Endometrial microvascular endothelial cells (primary cell): ENCODE results near the gene TNS2. TPM values are rescaled to one million over a fixed set of nuclear protein-coding genes. Genes with fewer than 3 reads are reported as not detected.

Source experiments
- in situ Hi-C: cut with HindIII; loops from 2 replicates; pipeline ENCODE4 v1.10.0; 2017; ENCODE audit warnings: low sequenced_read_pairs, low pct_unique_long_range_greater_than_20kb; ENCODE audit errors: inconsistent ontology term
- total RNA-seq: library from RNA; depleted of rRNA; stranded (reverse); fragments of >200 nt; gene quantifications from one replicate; pipeline ENCODE4 v1.2.3, GENCODE V29; 2015; ENCODE audit errors: inconsistent ontology term

The TNS2 gene
- total RNA-seq, 1 donor from 2014 or later: 43.2 TPM

DNA sequence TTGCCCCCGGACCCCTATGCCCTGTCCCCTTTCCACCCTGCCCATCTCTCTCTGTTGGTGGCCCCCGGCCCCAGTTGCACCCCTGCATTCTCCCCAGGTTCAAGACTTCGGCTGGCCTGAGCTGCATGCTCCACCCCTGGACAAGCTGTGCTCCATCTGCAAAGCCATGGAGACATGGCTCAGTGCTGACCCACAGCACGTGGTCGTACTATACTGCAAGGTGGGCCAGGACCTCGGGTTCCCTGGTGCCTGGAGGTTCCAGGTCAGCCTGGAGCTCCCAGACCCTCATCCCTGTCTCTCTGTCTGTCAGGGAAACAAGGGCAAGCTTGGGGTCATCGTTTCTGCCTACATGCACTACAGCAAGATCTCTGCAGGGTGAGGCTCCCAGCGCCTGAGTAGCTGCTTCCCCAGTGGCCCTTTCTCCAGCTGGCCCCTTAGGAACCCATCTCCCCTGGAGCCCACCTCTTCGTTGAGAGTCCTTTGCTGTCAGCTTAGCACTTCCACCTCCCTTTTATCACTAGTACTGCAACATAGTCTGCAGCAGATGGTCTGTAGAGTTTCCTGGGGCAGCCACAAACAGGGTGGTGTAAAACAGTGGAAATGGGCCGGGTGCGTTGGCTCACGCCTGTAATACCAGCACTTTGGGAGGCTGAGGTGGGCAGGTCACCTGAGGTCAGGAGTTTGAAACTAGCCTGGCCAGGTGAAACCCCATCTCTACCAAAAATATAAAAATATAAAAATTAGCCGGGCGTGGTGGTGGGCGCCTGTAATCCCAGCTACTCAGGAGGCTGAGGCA is 5.8 kb downstream of the TNS2 start:
- in situ Hi-C loops: no loop called here

DNA sequence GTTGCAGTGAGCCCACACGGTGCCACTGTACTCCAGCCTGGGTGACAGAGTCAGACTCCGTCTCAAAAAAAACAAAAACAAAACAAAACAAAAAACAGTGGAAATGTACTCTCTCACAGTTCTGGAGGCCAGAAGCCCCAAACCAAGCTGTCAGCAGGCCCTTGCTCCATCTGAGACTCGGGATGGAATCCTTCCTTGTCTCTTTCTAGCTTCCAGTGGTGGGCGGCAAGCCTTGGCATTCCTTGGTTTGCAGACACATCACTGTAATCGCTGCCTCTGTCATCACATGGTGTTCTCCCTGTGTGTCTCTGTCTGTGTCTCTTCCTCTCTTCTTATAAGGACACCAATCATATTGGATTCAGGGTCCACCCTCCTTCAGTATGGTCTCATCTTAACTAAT is 6.4 kb downstream of the TNS2 start:
- in situ Hi-C loops: no loop called here

DNA sequence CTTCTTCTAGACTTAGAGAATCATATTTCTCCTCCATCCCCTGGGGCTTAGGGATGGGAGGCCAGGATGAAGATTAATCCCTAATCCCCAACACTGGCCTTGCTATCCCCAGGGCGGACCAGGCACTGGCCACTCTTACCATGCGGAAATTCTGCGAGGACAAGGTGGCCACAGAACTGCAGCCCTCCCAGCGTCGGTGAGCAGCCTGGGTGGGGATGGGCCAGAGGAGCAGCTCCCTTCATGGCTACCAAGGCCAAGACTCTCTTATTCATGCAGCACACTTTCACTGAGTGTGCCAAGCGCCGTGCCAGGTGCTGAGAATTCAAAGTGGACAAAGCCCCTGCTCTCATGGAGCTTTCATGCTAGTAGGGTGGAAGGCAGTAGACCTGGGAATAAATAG is 7.0 kb downstream of the TNS2 start:
- in situ Hi-C loops: no loop called here

DNA sequence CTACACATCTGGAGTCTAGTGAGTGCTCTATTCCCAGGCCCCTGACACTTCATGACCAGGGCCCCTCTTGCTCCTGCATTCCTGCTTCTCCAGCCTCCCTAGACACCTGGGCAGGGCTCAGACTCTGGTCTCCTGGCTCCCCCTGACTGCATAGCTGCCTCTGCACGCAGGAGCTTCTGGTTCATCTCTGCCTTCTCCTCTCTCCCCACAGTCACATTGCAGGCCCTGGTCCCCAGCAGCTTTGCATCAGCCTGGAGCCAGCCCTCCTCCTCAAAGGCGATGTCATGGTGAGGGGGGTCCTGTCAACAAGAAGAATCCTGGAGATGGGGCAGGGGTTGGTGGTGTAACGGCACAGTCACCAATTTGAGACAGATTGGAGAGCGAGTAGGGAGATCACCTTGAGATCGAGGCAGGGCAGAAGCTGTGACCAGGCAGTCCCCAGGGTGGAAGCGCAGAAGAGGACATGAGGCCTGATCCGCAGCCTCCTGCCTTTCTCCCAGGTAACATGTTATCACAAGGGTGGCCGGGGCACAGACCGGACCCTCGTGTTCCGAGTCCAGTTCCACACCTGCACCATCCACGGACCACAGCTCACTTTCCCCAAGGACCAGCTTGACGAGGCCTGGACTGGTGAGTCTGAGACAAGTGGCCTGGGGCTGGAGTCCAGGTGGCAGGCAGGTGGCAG is 8.1 kb downstream of the TNS2 start:
- in situ Hi-C loops: no loop called here

DNA sequence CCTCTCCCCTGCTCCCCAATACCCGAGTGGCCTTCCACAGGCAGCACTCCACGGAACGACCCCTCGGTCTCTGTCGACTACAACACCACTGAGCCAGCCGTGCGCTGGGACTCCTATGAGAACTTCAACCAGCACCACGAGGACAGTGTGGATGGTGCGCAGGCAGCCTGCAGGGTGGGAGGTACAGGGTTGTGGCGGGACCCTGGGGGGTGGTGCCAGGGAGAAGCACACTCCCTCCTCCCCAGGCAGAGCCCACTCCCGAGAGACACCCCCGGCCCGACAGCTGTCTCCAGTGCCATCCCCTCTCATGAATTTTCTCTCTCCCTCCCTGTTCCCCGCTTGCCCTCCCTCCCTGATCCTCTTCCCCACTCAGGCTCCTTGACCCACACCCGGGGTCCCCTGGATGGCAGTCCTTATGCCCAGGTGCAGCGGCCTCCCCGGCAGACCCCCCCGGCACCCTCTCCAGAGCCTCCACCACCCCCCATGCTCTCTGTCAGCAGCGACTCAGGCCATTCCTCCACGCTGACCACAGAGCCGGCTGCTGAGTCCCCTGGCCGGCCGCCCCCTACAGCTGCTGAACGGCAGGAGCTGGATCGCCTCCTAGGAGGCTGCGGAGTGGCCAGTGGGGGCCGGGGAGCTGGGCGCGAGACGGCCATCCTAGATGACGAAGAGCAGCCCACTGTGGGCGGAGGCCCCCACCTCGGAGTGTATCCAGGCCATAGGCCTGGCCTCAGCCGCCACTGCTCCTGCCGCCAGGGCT is 9.0 kb downstream of the TNS2 start:
- in situ Hi-C loops: no loop called here

DNA sequence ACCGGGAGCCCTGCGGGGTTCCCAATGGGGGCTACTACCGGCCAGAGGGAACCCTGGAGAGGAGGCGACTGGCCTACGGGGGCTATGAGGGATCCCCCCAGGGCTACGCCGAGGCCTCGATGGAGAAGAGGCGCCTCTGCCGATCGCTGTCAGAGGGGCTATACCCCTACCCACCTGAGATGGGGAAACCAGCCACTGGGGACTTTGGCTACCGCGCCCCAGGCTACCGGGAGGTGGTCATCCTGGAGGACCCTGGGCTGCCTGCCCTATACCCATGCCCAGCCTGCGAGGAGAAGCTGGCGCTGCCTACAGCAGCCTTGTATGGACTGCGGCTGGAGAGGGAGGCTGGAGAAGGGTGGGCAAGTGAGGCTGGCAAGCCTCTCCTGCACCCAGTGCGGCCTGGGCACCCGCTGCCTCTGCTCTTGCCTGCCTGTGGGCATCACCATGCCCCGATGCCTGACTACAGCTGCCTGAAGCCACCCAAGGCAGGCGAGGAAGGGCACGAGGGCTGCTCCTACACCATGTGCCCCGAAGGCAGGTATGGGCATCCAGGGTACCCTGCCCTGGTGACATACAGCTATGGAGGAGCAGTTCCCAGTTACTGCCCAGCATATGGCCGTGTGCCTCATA is 9.7 kb downstream of the TNS2 start:
- in situ Hi-C loops: no loop called here

DNA sequence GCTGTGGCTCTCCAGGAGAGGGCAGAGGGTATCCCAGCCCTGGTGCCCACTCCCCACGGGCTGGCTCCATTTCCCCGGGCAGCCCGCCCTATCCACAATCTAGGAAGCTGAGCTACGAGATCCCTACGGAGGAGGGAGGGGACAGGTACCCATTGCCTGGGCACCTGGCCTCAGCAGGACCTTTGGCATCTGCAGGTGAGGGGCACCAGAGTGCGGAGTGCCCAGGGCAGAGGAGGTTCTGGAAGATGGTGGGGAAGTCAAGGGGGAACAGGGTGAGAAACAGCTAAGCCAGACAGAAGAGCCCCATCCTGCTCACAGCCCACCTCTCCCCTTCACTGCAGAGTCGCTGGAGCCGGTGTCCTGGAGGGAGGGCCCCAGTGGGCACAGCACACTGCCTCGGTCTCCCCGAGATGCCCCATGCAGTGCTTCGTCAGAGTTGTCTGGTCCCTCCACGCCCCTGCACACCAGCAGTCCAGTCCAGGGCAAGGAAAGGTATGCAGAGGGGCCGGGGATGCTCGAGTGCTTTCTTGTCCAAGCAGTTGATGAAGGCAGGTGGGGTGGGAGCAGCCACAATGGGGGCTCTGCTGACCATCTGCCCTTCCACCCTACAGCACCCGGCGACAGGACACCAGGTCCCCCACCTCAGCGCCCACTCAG is 10.3 kb downstream of the TNS2 start:
- in situ Hi-C loops: no loop called here

DNA sequence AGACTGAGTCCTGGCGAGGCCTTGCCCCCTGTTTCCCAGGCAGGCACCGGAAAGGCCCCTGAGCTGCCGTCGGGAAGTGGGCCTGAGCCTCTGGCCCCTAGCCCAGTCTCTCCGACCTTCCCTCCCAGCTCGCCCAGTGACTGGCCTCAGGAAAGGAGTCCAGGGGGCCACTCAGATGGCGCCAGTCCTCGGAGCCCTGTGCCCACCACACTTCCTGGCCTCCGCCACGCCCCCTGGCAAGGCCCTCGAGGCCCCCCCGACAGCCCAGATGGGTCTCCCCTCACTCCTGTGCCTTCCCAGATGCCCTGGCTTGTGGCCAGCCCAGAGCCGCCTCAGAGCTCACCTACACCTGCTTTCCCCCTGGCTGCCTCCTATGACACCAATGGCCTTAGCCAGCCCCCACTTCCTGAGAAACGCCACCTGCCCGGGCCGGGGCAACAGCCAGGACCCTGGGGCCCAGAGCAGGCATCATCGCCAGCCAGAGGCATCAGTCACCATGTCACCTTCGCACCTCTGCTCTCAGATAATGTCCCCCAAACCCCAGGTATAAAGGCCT is 10.9 kb downstream of the TNS2 start:
- in situ Hi-C loops: no loop called here

DNA sequence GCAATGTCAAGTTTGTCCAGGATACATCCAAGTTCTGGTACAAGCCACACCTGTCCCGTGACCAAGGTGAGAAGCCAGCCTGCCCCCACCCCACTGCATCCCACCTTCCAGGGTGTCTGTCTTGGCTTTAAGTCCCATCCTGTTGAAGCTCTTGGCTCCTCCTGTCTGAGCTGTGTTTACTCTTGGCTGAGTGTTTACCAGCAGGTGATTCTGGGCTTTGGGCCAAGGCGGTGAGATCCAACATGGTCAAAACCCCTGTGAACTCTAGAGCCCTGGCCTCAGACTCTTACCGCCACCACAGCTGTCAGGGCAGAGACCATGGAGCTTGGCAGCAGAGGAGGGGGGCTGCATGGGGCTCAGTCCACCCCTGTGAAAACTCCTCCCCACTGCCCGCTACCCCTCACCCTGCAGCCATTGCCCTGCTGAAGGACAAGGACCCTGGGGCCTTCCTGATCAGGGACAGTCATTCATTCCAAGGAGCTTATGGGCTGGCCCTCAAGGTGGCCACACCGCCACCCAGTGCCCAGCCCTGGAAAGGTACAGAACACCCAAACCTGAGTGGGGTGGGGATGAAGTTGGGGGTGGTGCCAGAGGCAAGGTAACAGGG is 11.6 kb downstream of the TNS2 start:
- in situ Hi-C loops: no loop called here

DNA sequence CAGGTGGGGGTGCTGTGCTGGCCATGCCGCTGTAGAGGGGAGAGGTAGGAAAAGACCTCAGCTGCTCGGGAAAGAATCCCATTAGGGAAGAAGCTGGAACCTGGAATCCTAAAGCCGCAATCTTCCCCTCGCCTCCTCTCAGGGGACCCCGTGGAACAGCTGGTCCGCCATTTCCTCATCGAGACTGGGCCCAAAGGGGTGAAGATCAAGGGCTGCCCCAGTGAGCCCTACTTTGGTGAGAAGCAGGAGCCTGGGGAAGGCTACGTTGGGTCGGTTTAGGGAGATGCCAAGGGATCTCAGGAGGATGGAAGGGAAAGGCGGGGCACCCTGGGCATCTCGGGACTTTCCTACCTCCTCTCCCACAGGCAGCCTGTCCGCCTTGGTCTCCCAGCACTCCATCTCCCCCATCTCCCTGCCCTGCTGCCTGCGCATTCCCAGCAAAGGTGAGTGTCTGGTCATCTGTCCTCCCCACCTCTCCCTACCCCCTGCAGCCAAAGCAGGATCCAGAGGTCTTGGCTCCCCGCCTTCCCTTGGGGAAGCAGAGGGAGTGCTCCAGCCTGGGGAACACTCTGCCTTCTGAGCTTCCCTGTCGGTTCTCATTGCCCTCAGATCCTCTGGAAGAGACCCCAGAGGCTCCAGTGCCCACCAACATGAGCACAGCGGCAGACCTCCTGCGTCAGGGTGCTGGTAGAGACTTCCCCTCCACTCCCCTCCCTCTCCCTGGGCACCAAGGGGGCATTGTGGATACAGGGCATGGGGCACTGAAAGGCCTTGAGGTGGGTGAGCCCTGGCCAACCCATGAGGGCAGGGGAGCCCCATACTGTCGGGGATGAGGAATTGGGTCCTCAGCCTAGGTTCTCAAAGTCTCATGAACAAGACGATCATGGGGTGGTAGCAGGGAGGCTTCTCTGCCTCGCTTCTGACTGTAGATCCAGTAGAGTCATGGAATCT is 12.4 kb downstream of the TNS2 start:
- in situ Hi-C loops: no loop called here

DNA sequence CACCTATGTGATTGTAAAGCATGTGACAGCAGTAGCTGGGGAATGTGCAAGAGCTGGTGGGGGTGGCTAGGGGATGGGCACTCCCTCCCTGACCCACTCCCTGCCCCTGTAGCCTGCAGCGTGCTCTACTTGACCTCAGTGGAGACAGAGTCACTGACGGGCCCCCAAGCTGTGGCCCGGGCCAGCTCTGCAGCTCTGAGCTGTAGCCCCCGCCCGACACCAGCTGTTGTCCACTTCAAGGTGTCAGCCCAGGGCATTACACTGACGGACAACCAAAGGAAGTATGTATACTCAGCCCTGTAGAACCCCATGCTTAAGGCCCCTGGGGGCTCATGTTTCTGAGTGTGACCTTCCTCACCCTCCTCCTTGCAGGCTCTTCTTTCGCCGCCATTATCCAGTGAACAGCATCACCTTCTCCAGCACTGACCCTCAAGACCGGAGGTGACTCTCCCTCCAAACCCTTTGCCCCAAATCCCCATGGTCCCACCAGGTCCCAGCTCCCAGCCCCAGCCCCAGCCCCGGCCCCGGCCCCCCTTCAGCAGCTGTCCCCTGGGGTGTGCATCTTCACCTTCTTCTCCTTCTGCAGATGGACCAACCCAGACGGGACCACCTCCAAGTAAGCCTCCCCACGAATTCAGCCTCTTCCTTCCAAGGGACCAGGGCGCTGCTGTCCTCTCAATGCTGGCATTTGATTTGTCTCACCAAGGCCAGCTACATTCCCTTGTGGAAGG is 13.3 kb downstream of the TNS2 start:
- in situ Hi-C loops: no loop called here

DNA sequence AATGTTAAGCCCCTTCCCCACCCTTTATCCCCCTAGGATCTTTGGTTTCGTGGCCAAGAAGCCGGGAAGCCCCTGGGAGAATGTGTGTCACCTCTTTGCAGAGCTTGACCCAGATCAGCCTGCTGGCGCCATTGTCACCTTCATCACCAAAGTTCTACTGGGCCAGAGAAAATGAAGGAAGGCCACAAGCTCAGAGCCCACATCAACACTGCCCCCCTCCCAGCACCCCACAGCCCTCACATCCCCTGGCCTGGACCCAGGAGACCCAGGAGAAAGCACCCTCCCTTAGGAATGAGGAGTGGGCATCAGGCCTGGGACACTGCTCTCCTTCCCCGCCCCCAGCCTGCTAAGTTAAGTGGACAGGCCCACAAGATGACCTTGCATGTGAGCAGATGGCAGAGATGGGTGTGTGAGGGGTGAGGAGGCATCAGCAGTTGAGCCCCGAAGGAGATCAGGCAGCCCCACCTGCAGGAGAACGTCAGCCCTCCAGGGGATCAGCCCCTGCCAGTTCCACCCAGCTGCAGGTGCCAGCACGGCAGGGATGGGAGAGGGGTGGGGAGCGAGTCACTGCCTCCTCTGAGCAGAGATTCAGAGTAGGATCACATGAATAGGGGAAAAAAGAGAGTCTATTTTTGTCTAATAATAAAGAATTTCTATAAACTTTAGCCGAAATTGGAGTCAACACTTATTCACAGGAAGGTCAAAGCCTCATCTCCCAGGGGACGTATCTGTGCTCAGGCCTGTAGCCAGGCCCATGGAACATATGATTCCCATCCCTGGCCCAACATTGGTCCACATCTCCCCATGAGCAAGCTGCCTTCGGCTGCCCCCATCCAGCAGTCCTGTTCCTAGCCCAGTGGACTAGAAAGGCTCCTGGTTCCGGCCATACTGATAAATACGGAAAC is 14.1 kb downstream of the TNS2 start:
- in situ Hi-C loops: no loop called here

DNA sequence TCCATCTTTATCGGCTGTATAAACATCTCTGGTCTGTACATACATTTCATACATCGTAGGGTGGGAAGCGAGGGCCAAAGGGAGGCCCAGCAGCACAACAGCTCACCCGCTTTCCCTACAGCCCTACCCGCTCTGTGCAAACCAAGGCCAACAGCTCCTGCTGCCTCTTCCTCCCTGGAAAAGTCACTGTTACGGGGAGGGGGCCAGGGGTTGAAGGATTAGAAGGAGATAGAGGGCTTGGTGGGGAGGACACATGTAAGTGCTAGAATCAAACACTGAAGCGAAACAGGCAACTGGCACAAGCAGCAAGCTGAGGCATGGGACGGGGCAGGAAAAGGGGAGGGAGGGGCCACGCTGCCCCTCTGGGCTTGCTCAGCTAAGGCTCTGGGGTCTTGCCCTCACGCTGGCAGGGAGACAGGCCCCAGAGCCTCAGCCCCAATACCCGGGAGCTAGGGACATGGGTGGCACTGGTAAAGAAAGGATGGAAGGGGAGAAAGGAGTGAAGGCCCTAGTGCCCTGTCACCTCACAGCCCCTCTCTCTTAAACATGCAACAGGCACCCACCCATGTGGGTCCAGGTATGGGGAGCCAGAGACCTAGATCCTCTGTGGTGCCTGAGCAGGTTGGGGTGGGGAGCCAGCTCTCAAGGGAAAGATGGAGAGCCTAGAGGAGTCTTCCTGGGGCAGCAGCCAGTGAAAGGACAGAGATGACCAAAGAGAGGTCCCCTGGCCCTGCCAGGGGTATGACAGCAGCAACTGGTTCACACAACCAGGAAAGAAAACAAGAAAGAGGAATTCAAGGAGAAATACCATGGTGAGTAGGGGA is 15.0 kb downstream of the TNS2 start:
- in situ Hi-C loops: no loop called here

DNA sequence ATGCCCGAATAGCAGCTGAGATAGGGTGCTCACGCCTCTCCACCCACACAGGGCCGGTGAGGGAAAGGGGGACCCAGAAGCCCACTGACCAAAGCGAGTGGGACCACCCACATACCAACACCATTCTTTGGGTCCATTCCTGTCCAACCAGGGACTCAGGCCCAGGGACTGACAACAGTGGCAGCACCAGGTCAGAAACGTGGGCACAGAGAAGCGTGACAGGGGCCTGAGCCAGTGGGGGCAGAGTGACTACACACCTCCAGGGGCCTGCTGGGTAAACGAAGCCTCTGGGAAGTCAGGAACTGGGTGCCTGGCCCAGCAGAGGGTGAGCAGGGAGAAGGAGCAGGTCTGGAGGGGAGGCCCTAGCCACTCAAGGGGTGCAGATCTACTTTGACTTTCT is 15.6 kb downstream of the TNS2 start:
- in situ Hi-C loops: no loop called here
